DND-41 (cell line): ENCODE measurements around the gene KRT83.

Experiments
- ATAC-seq: fragments of 200-7000 bp; cut with Tn5 transposase; 3 replicates; pipeline ENCODE4 v1.9.1; 2021; ENCODE audit warnings: low read depth; ENCODE audit not compliant: insufficient read depth
- DNase-seq: peaks from one replicate; pipeline ENCODE4 v3.0.0-alpha.2; 2020
- H2AFZ ChIP-seq: 2 replicates; pipeline ENCODE4 v1.6.0; 2012; ENCODE audit warnings: low read depth, low read length
- H3K27ac ChIP-seq: 2 replicates; pipeline ENCODE4 v1.5.1; 2012; ENCODE audit warnings: low read length, inconsistent platforms
- H3K27me3 ChIP-seq: fragments of 200-600 bp; sonication (generic); 2 replicates; pipeline ENCODE4 v1.6.0; 2012; ENCODE audit warnings: low read length, mild to moderate bottlenecking, inconsistent platforms; ENCODE audit not compliant: insufficient read depth, poor library complexity
- H3K36me3 ChIP-seq: 2 replicates; pipeline ENCODE4 v1.5.1; 2012; ENCODE audit warnings: low read length, inconsistent platforms; ENCODE audit not compliant: insufficient read depth
- H3K4me1 ChIP-seq: 2 replicates; pipeline ENCODE4 v1.5.1; 2012; ENCODE audit warnings: mild to moderate bottlenecking, low read length; ENCODE audit not compliant: insufficient read depth
- H3K4me2 ChIP-seq: 2 replicates; pipeline ENCODE4 v1.6.0; 2012; ENCODE audit warnings: mild to moderate bottlenecking, moderate library complexity, low read length, inconsistent platforms; ENCODE audit not compliant: insufficient read depth
- H3K4me3 ChIP-seq, 2 experiments: fragments of 200-600 bp in 1 of 2; shearing (Covaris generic) in 1 of 2; 2 replicates each; pipeline ENCODE4 v1.5.1; 2012 to 2016; ENCODE audit warnings: inconsistent platforms in 2 of 2, low read length in 2 of 2, mild to moderate bottlenecking in 2 of 2, low read depth in 1 of 2, moderate library complexity in 1 of 2
- H3K79me2 ChIP-seq: 2 replicates; pipeline ENCODE4 v1.6.0; 2012; ENCODE audit warnings: low read length, inconsistent platforms; ENCODE audit not compliant: insufficient read depth
- H3K9ac ChIP-seq: 2 replicates; pipeline ENCODE4 v1.6.0; 2012; ENCODE audit warnings: low read depth, mild to moderate bottlenecking, inconsistent platforms, low read length, moderate library complexity
- H3K9me3 ChIP-seq: 2 replicates; pipeline ENCODE4 v1.5.1; 2012; ENCODE audit warnings: low read length, moderate library complexity, mild to moderate bottlenecking, inconsistent platforms; ENCODE audit not compliant: insufficient read depth, severe bottlenecking
- H4K20me1 ChIP-seq: 2 replicates; pipeline ENCODE4 v1.6.0; 2012; ENCODE audit warnings: low read length; ENCODE audit not compliant: insufficient read depth
- EZH2 ChIP-seq: IDR thresholded peaks from 3 replicates; pipeline ENCODE4 v1.6.1; 2012; ENCODE audit warnings: borderline replicate concordance, low read depth, mild to moderate bottlenecking, moderate library complexity, low read length, inconsistent platforms; ENCODE audit not compliant: severe bottlenecking
- TF ChIP-seq, protein P1 (sequence below): IDR thresholded peaks from 2 replicates; pipeline ENCODE4 v1.5.1; 2012; ENCODE audit warnings: borderline replicate concordance, low read length, moderate library complexity, mild to moderate bottlenecking; ENCODE audit not compliant: poor library complexity, severe bottlenecking; ENCODE audit errors: extremely low read depth

Gene KRT83

GRCh38 chr12:52280319-52280795 lies 40.8 kb downstream of the KRT83 start:
- H3K4me3 ChIP-seq, result no peak overlapping the region
- no peak for ATAC-seq
- no peaks in the 10 kb centered on the region for H3K79me2 ChIP-seq
- H4K20me1 ChIP-seq, result no peaks in the 10 kb centered on the region; the same call in 1 of the 2 replicates
- DNase-seq, result no peak
- H3K27me3 ChIP-seq, result peaks cover 9% of the 10 kb centered on the region
- H3K4me1 ChIP-seq, result peaks cover 3% of the 10 kb centered on the region; the same call in 1 of the 2 replicates
- no peak overlapping the region for H3K9ac ChIP-seq
- H2AFZ ChIP-seq, result no peak overlapping the region
- H3K27ac ChIP-seq, result no peak overlapping the region
- H3K36me3 ChIP-seq, result no peaks in the 10 kb centered on the region
- no peak for TF ChIP-seq EZH2
- TF ChIP-seq, protein P1, sequence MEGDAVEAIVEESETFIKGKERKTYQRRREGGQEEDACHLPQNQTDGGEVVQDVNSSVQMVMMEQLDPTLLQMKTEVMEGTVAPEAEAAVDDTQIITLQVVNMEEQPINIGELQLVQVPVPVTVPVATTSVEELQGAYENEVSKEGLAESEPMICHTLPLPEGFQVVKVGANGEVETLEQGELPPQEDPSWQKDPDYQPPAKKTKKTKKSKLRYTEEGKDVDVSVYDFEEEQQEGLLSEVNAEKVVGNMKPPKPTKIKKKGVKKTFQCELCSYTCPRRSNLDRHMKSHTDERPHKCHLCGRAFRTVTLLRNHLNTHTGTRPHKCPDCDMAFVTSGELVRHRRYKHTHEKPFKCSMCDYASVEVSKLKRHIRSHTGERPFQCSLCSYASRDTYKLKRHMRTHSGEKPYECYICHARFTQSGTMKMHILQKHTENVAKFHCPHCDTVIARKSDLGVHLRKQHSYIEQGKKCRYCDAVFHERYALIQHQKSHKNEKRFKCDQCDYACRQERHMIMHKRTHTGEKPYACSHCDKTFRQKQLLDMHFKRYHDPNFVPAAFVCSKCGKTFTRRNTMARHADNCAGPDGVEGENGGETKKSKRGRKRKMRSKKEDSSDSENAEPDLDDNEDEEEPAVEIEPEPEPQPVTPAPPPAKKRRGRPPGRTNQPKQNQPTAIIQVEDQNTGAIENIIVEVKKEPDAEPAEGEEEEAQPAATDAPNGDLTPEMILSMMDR, result no peak
- H3K4me2 ChIP-seq, result no peak overlapping the region
- no peaks in the 10 kb centered on the region for H3K9me3 ChIP-seq

GRCh38 chr12:52279422-52280318 lies 41.5 kb downstream of the KRT83 start:
- H3K4me1 ChIP-seq, result peaks cover 3% of the 10 kb centered on the region; the same call in 1 of the 2 replicates
- no peak overlapping the region for H2AFZ ChIP-seq
- no peak overlapping the region for H3K9ac ChIP-seq
- no peaks in the 10 kb centered on the region for H3K9me3 ChIP-seq
- H3K79me2 ChIP-seq, result no peaks in the 10 kb centered on the region
- ATAC-seq (no peak), DNase-seq (no peak)
- H4K20me1 ChIP-seq, result no peaks in the 10 kb centered on the region; the same call in 1 of the 2 replicates
- no peak overlapping the region for H3K27ac ChIP-seq
- TF ChIP-seq, protein P1, result no peak
- TF ChIP-seq EZH2, result no peak
- H3K36me3 ChIP-seq, result no peaks in the 10 kb centered on the region
- peaks cover 14% of the 10 kb centered on the region for H3K27me3 ChIP-seq
- no peak overlapping the region for H3K4me2 ChIP-seq
- no peak overlapping the region for H3K4me3 ChIP-seq

GRCh38 chr12:52278575-52279421 lies 42.4 kb downstream of the KRT83 start:
- H3K27me3 ChIP-seq, result peaks cover 18% of the 10 kb centered on the region
- H4K20me1 ChIP-seq, result no peaks in the 10 kb centered on the region; the same call in 1 of the 2 replicates
- ATAC-seq (peak; percentile 100), DNase-seq (peak; percentile 70)
- H3K4me1 ChIP-seq, result peaks cover 3% of the 10 kb centered on the region; the same call in 1 of the 2 replicates
- H3K4me3 ChIP-seq, result no peak overlapping the region
- no peaks in the 10 kb centered on the region for H3K79me2 ChIP-seq
- no peaks in the 10 kb centered on the region for H3K9me3 ChIP-seq
- H3K9ac ChIP-seq, result no peak overlapping the region
- TF ChIP-seq, protein P1, result peak; percentile 92
- TF ChIP-seq EZH2, result no peak
- no peak overlapping the region for H2AFZ ChIP-seq
- no peaks in the 10 kb centered on the region for H3K36me3 ChIP-seq
- H3K4me2 ChIP-seq, result peak overlapping the region; percentile 10; the same call in 1 of the 2 replicates
- no peak overlapping the region for H3K27ac ChIP-seq
